Naive thymus-derived CD8-positive, alpha-beta T cell (primary cell): ENCODE measurements around the gene ADAMTS15. TPM values are rescaled to one million over a fixed set of nuclear protein-coding genes. Genes with fewer than 3 reads are reported as not detected.

Source experiments
- ATAC-seq, 2 donors: fragments of 150-1000 bp; cut with Tn5 transposase in 1 of 2; sonication (Bioruptor Pico), chemical (Tn5 transposase) in 1 of 2; 1 replicate in 1 of 2; 2 replicates in 1 of 2; pipeline ENCODE4 v1.10.0; 2021; ENCODE audit warnings: mild to moderate bottlenecking in 2 of 2, moderate library complexity in 2 of 2
- POLR2A ChIA-PET: fragments of 350-600 bp; sonication (Branson Sonifier 250); formaldehyde crosslinking; loops from one replicate; lab custom pipeline; 2021; ENCODE audit warnings: antibody characterized with exemption; lab: Charles Lee
- DNase-seq, 10 donors: peaks; one replicate each; pipeline versions ENCODE4 v3.0.0 to v3.0.0-alpha.2; 2020 to 2022
- H3K27ac Mint-ChIP-seq, 10 donors: one replicate each; pipeline ENCODE4 v1.8.0; 2020 to 2022; ENCODE audit warnings: mild to moderate bottlenecking in 10 of 10, mixed read lengths in 10 of 10, moderate library complexity in 4 of 10, inconsistent platforms in 1 of 10
- H3K27me3 Mint-ChIP-seq, 5 donors: one replicate each; pipeline ENCODE4 v1.8.0; 2021 to 2022; ENCODE audit warnings: mixed read lengths in 5 of 5
- H3K36me3 Mint-ChIP-seq, 3 donors: one replicate each; pipeline ENCODE4 v1.8.0; 2020 to 2022; ENCODE audit warnings: mixed read lengths in 3 of 3, mild to moderate bottlenecking in 2 of 3, inconsistent platforms in 1 of 3
- H3K4me1 Mint-ChIP-seq, 4 donors: one replicate each; pipeline ENCODE4 v1.8.0; 2021 to 2022; ENCODE audit warnings: mixed read lengths in 4 of 4
- H3K4me3 Mint-ChIP-seq, 10 donors: one replicate each; pipeline ENCODE4 v1.8.0; 2020 to 2022; ENCODE audit warnings: mild to moderate bottlenecking in 10 of 10, mixed read lengths in 10 of 10, moderate library complexity in 6 of 10, inconsistent platforms in 1 of 10
- H3K9me3 Mint-ChIP-seq, 9 donors: one replicate each; pipeline ENCODE4 v1.8.0; 2020 to 2022; ENCODE audit warnings: mixed read lengths in 9 of 9, mild to moderate bottlenecking in 3 of 9, inconsistent platforms in 1 of 9, moderate library complexity in 1 of 9
- polyA plus RNA-seq, 3 donors: library from polyadenylated mRNA; unstranded; fragments of 300-500 nt; fragmentation: Illumina TruSeq; gene quantifications; one replicate each; pipeline ENCODE4 v1.2.3, GENCODE V29; 2021
- total RNA-seq, 8 experiments: library from RNA in 2 of 8; stranded (reverse) in 2 of 8; gene quantifications; one replicate each; pipeline ENCODE4 v1.2.3 and lab custom pipeline; 2021 to 2026

Gene ADAMTS15
- total and polyA plus RNA-seq, 5 experiments from 2014 or later = 0.05 TPM; not detected in 4

GRCh38 chr11:130486987-130487923 lies 38.8 kb downstream of the ADAMTS15 start:
- Mint-ChIP-seq H3K27me3 (peaks cover 0 to 4% (median 0%) of the 10 kb centered on the region in 5 donors), H3K27ac (no peak overlapping the region), H3K4me3 (no peak overlapping the region), H3K4me1 (peaks cover 0 to 4% (median 0%) of the 10 kb centered on the region in 4 donors), H3K9me3 (no peaks in the 10 kb centered on the region), H3K36me3 (no peaks in the 10 kb centered on the region)
- DNase-seq (no peak), ATAC-seq (no peak)
- POLR2A ChIA-PET = no interaction called here

- DNase-seq = no peak
- Mint-ChIP-seq H3K27ac (no peak overlapping the region), H3K4me1 (peaks cover 0 to 4% (median 0%) of the 10 kb centered on the region in 4 donors), H3K9me3 (no peaks in the 10 kb centered on the region), H3K36me3 (no peaks in the 10 kb centered on the region), H3K4me3 (no peak overlapping the region), H3K27me3 (peaks cover 0 to 4% (median 0%) of the 10 kb centered on the region in 5 donors)
- ATAC-seq = no peak
- POLR2A ChIA-PET = no interaction called here
These were observed 39.7 kb downstream of the ADAMTS15 start for GRCh38 chr11:130487924-130488815.

GRCh38 chr11:130488848-130489584 lies 40.6 kb downstream of the ADAMTS15 start:
- Mint-ChIP-seq H3K27me3 (peaks cover 0 to 4% (median 0%) of the 10 kb centered on the region in 5 donors), H3K36me3 (no peaks in the 10 kb centered on the region), H3K4me1 (peaks cover 0 to 2% (median 0%) of the 10 kb centered on the region in 4 donors), H3K4me3 (no peak overlapping the region), H3K27ac (no peak overlapping the region), H3K9me3 (no peaks in the 10 kb centered on the region)
- ATAC-seq (no peak), DNase-seq (no peak)
- POLR2A ChIA-PET = no interaction called here

- Mint-ChIP-seq H3K4me3 (no peak overlapping the region), H3K36me3 (no peaks in the 10 kb centered on the region), H3K4me1 (peaks cover 0 to 2% (median 0%) of the 10 kb centered on the region in 4 donors), H3K27me3 (peaks cover 0 to 5% (median 0%) of the 10 kb centered on the region in 5 donors), H3K9me3 (no peaks in the 10 kb centered on the region), H3K27ac (no peak overlapping the region)
- ATAC-seq = no peak
- POLR2A ChIA-PET = no interaction called here
- DNase-seq = no peak
These were observed 41.3 kb downstream of the ADAMTS15 start for GRCh38 chr11:130489716-130490115.

- Mint-ChIP-seq H3K4me1 (peaks cover 0 to 2% (median 0%) of the 10 kb centered on the region in 4 donors), H3K36me3 (no peaks in the 10 kb centered on the region), H3K9me3 (no peaks in the 10 kb centered on the region), H3K27me3 (peaks cover 0 to 7% (median 2%) of the 10 kb centered on the region in 5 donors), H3K27ac (no peak overlapping the region), H3K4me3 (no peak overlapping the region)
- ATAC-seq (no peak), DNase-seq (no peak)
- POLR2A ChIA-PET = no interaction called here
These were observed 42.4 kb downstream of the ADAMTS15 start for GRCh38 chr11:130490682-130491449.

GRCh38 chr11:130498181-130498580 lies 49.7 kb downstream of the ADAMTS15 start:
- Mint-ChIP-seq H3K9me3 (peaks cover 0 to 8% (median 0%) of the 10 kb centered on the region in 9 donors), H3K27me3 (peaks cover 8 to 24% (median 12%) of the 10 kb centered on the region in 5 donors), H3K4me3 (no peak overlapping the region), H3K4me1 (no peaks in the 10 kb centered on the region), H3K36me3 (no peaks in the 10 kb centered on the region), H3K27ac (no peak overlapping the region)
- ATAC-seq (no peak), DNase-seq (no peak)
- POLR2A ChIA-PET = no interaction called here

- H3K36me3 Mint-ChIP-seq = peaks cover 0 to 8% (median 0%) of the 10 kb centered on the region in 3 donors
- no peak overlapping the region for H3K4me3 Mint-ChIP-seq
- POLR2A ChIA-PET = no interaction called here
- ATAC-seq (no peak), DNase-seq (no peak)
- peaks cover 9 to 34% (median 20%) of the 10 kb centered on the region in 5 donors for H3K27me3 Mint-ChIP-seq
- H3K27ac Mint-ChIP-seq = no peak overlapping the region
- no peaks in the 10 kb centered on the region for H3K4me1 Mint-ChIP-seq
- peaks cover 0 to 25% (median 10%) of the 10 kb centered on the region in 9 donors for H3K9me3 Mint-ChIP-seq
These were observed 51.4 kb downstream of the ADAMTS15 start for GRCh38 chr11:130499828-130500227.

- DNase-seq (no peak), ATAC-seq (no peak)
- Mint-ChIP-seq H3K36me3 (peaks cover 0 to 40% (median 2%) of the 10 kb centered on the region in 3 donors), H3K4me1 (no peaks in the 10 kb centered on the region), H3K27ac (no peak overlapping the region), H3K4me3 (no peak overlapping the region), H3K9me3 (peaks cover 7 to 56% (median 32%) of the 10 kb centered on the region in 9 donors), H3K27me3 (peaks cover 10 to 56% (median 28%) of the 10 kb centered on the region in 5 donors)
- POLR2A ChIA-PET = no interaction called here
These were observed 55.9 kb downstream of the ADAMTS15 start for GRCh38 chr11:130504317-130504716.

- no peak overlapping the region for H3K27ac Mint-ChIP-seq
- H3K4me1 Mint-ChIP-seq = no peaks in the 10 kb centered on the region
- ATAC-seq (no peak), DNase-seq (no peak)
- H3K4me3 Mint-ChIP-seq = no peak overlapping the region
- peaks cover 3 to 31% (median 10%) of the 10 kb centered on the region in 5 donors for H3K27me3 Mint-ChIP-seq
- peaks cover 0 to 40% (median 2%) of the 10 kb centered on the region in 3 donors for H3K36me3 Mint-ChIP-seq
- POLR2A ChIA-PET = no interaction called here
- H3K9me3 Mint-ChIP-seq = peaks cover 7 to 49% (median 26%) of the 10 kb centered on the region in 9 donors
These were observed 60.5 kb downstream of the ADAMTS15 start for GRCh38 chr11:130508913-130509312.

GRCh38 chr11:130509942-130510341 lies 61.5 kb downstream of the ADAMTS15 start:
- POLR2A ChIA-PET = no interaction called here
- no peak for ATAC-seq
- H3K4me1 Mint-ChIP-seq = no peaks in the 10 kb centered on the region
- no peak for DNase-seq
- peaks cover 7 to 39% (median 19%) of the 10 kb centered on the region in 9 donors for H3K9me3 Mint-ChIP-seq
- H3K27me3 Mint-ChIP-seq = peaks cover 0 to 22% (median 10%) of the 10 kb centered on the region in 5 donors
- no peak overlapping the region for H3K4me3 Mint-ChIP-seq
- peaks cover 0 to 31% (median 2%) of the 10 kb centered on the region in 3 donors for H3K36me3 Mint-ChIP-seq
- H3K27ac Mint-ChIP-seq = no peak overlapping the region

- ATAC-seq = no peak
- POLR2A ChIA-PET = no interaction called here
- Mint-ChIP-seq H3K27me3 (peaks cover 0 to 25% (median 8%) of the 10 kb centered on the region in 5 donors), H3K36me3 (peaks cover 0 to 28% (median 2%) of the 10 kb centered on the region in 3 donors), H3K9me3 (peaks cover 3 to 34% (median 15%) of the 10 kb centered on the region in 9 donors), H3K4me3 (no peak overlapping the region), H3K27ac (no peak overlapping the region), H3K4me1 (peaks cover 0 to 2% (median 0%) of the 10 kb centered on the region in 4 donors)
- no peak for DNase-seq
These were observed 62.1 kb downstream of the ADAMTS15 start for GRCh38 chr11:130510407-130511006.
